Stimulated activated CD4-positive, alpha-beta T cell treated with anti-CD3 and anti-CD28 coated beads, Interleukin-1b, Interleukin-23, amount 100 ng/mL, for 4 hours (primary cell): ENCODE results near the gene NOP16.

ENCODE experiments used
- DNase-seq, 2 donors: peaks; one replicate each; pipeline ENCODE4 v3.0.0-alpha.2; 2020; ENCODE audit warnings: low read depth in 2 of 2

Gene NOP16

GRCh38 chr5:176386491-176386890 lies 1.9 kb downstream of the NOP16 start:
- DNase-seq = no peak

GRCh38 chr5:176384991-176385390 lies 3.4 kb downstream of the NOP16 start:
- DNase-seq = no peak

GRCh38 chr5:176384366-176384930 lies 4.0 kb downstream of the NOP16 start:
- DNase-seq = no peak

- no peak for DNase-seq
Observed at GRCh38 chr5:176383961-176384360, 4.4 kb downstream of the NOP16 start.

GRCh38 chr5:176383248-176383905 lies 5.0 kb downstream of the NOP16 start:
- no peak for DNase-seq

GRCh38 chr5:176382721-176383120 lies 5.7 kb downstream of the NOP16 start:
- DNase-seq = no peak

GRCh38 chr5:176381979-176382378 lies 6.4 kb downstream of the NOP16 start:
- no peak for DNase-seq

GRCh38 chr5:176381423-176381822 lies 7.0 kb downstream of the NOP16 start:
- DNase-seq = no peak

- DNase-seq = no peak
Observed at GRCh38 chr5:176379881-176380280, 8.5 kb downstream of the NOP16 start.

GRCh38 chr5:176373100-176373818 lies 15.1 kb downstream of the NOP16 start:
- DNase-seq = no peak

GRCh38 chr5:176371621-176372539 lies 16.5 kb downstream of the NOP16 start:
- DNase-seq = no peak

- DNase-seq = no peak
Observed at GRCh38 chr5:176369934-176370711, 18.3 kb downstream of the NOP16 start.

GRCh38 chr5:176368726-176369125 lies 19.7 kb downstream of the NOP16 start:
- no peak for DNase-seq

GRCh38 chr5:176366232-176366894 lies 22.0 kb downstream of the NOP16 start:
- DNase-seq = no peak

GRCh38 chr5:176365351-176366231 lies 22.8 kb downstream of the NOP16 start, which contains the start of gene ARL10:
TSS of gene ARL10 (plus strand) at chr5:176365487. CDS start at chr5:176365564, 77 bp downstream.
- peak; percentile 36 to 66 for DNase-seq

GRCh38 chr5:176364765-176365350 lies 23.5 kb downstream of the NOP16 start:
- DNase-seq = no peak

- no peak for DNase-seq
Observed at GRCh38 chr5:176362233-176362490, 26.2 kb downstream of the NOP16 start.

- peak; percentile 88 to 91 for DNase-seq
Observed at GRCh38 chr5:176361437-176362232, 26.8 kb downstream of the NOP16 start, which contains the start of gene KIAA1191. TSS of gene KIAA1191 (minus strand) at chr5:176361764. CDS start at chr5:176359508, 2,256 bp downstream.
